HepG2 (cell line): ENCODE data around the gene KIF13A. TPM values are rescaled to one million over a fixed set of nuclear protein-coding genes. Genes with fewer than 3 reads are reported as not detected.

Source experiments
- ATAC-seq: fragments of 200-7000 bp; cut with Tn5 transposase; 3 replicates; pipeline ENCODE4 v1.9.1; 2020; ENCODE audit warnings: mild to moderate bottlenecking, moderate library complexity
- BruUV-seq: library from RNA; stranded (reverse); fragments of 400-500 nt; replicated peaks from 2 replicates; lab custom pipeline; 2021; lab: Mats Ljungman, UMichigan
- CTCF ChIA-PET: fragments of 300-600 bp; formaldehyde crosslinking; extraction: SDS; loops from one replicate; lab custom pipeline; 2021; ENCODE audit warnings: low total read pairs, inconsistent platforms, low intra/inter-chr PET ratio; lab: Yijun Ruan, JAX
- POLR2A ChIA-PET: fragments of 350-600 bp; sonication (Branson Sonifier 250); formaldehyde crosslinking; loops from one replicate; lab custom pipeline; 2020; ENCODE audit warnings: antibody characterized with exemption, inconsistent platforms; lab: Yijun Ruan, JAX
- DNase-seq: peaks from one replicate; pipeline ENCODE4 v3.0.0-alpha.2; 2015; ENCODE audit warnings: low spot score
- FAIRE-seq: peaks from 3 replicates; lab custom pipeline; 2011; peaks lifted over from hg19 to GRCh38; lab: Jason Lieb, UNC
- H2AFZ ChIP-seq: one replicate; pipeline ENCODE4 v1.6.1; 2011; ENCODE audit warnings: low read length, inconsistent platforms
- H3K27ac ChIP-seq: fragments of 300-600 bp; 3 replicates; pipeline ENCODE4 v1.8.0; 2011; ENCODE audit warnings: mixed run types, mild to moderate bottlenecking, mixed read lengths, low read length, inconsistent platforms; ENCODE audit not compliant: insufficient read depth; ENCODE audit errors: extremely low read length
- H3K27me3 ChIP-seq, 2 experiments: fragments of 200-600 bp in 1 of 2; 2 replicates in 1 of 2; 3 replicates in 1 of 2; pipeline versions ENCODE4 v1.6.0 to v1.8.0; 2011; ENCODE audit warnings: low read length in 2 of 2, mild to moderate bottlenecking in 2 of 2, moderate library complexity in 2 of 2, inconsistent platforms in 1 of 2; ENCODE audit not compliant: insufficient read depth in 2 of 2, control insufficient read depth in 1 of 2
- H3K36me3 ChIP-seq, 2 experiments: fragments of 200-600 bp in 1 of 2; replicated peaks in 1 of 2; 2 replicates in 1 of 2; 3 replicates in 1 of 2; pipeline versions ENCODE4 v1.5.1 to v1.8.0; 2011; ENCODE audit warnings: low read length in 2 of 2, inconsistent platforms in 1 of 2; ENCODE audit not compliant: insufficient read depth in 2 of 2, control insufficient read depth in 1 of 2
- H3K4me1 ChIP-seq: 2 replicates; pipeline ENCODE4 v1.5.1; 2012; ENCODE audit warnings: low read length, inconsistent platforms; ENCODE audit not compliant: insufficient read depth
- H3K4me2 ChIP-seq: 2 replicates; pipeline ENCODE4 v1.6.0; 2011; ENCODE audit warnings: low read depth, low read length, inconsistent platforms
- H3K4me3 ChIP-seq, 3 experiments: fragments of 200-600 bp in 1 of 3; sonication (generic), shearing (Covaris generic) in 1 of 3; replicated peaks in 1 of 3; 2 replicates each; pipeline ENCODE4 v1.5.1; 2011 to 2016; ENCODE audit warnings: low read length in 3 of 3, inconsistent platforms in 2 of 3, low read depth in 2 of 3, mild to moderate bottlenecking in 2 of 3, control low read depth in 1 of 3, mixed read lengths in 1 of 3; ENCODE audit not compliant: insufficient read depth in 1 of 3
- H3K79me2 ChIP-seq: one replicate; pipeline ENCODE4 v1.6.1; 2011; ENCODE audit warnings: low read length, inconsistent platforms; ENCODE audit not compliant: insufficient read depth
- H3K9ac ChIP-seq: 2 replicates; pipeline ENCODE4 v1.6.0; 2011; ENCODE audit warnings: mild to moderate bottlenecking, low read depth, low read length, inconsistent platforms; ENCODE audit not compliant: insufficient read depth
- H3K9me3 ChIP-seq: 2 replicates; pipeline ENCODE4 v1.5.1; 2012; ENCODE audit warnings: mild to moderate bottlenecking, low read length
- H4K20me1 ChIP-seq: 2 replicates; pipeline ENCODE4 v1.6.0; 2011; ENCODE audit warnings: inconsistent platforms, mild to moderate bottlenecking, low read length, moderate library complexity; ENCODE audit not compliant: insufficient read depth
- CEBPG ChIP-seq: IDR thresholded peaks from 2 replicates; pipeline ENCODE4 v1.6.1; 2016
- HMGXB3 ChIP-seq: sonication (generic); formaldehyde crosslinking; IDR thresholded peaks from 2 replicates; pipeline ENCODE4 v1.4.0; 2020; ENCODE audit warnings: missing genetic modification reagents, borderline replicate concordance
- HNF4A ChIP-seq: sonication (generic); formaldehyde crosslinking; IDR thresholded peaks from 2 replicates; pipeline ENCODE4 v1.4.0; 2020; ENCODE audit warnings: missing genetic modification reagents
- WGBS: methylation state at CpG from one replicate; pipeline ENCODE4 v1.1.6; 2017; ENCODE audit warnings: low lambda C conversion rate; 5-methylcytosine and 5-hydroxymethylcytosine counted together
- in situ Hi-C: cut with HindIII; loops from 2 replicates; pipeline ENCODE4 v1.10.0; 2017; ENCODE audit warnings: low pct_unique_long_range_greater_than_20kb; ENCODE audit not compliant: extremely low pct_ligation_motif_present
- intact Hi-C: fragments of 100-400 bp; cut with micrococcal nuclease; formaldehyde crosslinking; loops from one replicate; pipeline ENCODE4 v1.10.0; 2022; ENCODE audit not compliant: unreplicated experiment
- polyA plus RNA-seq, 8 experiments: library from polyadenylated mRNA; depleted of rRNA in 3 of 8; stranded (reverse) in 7 of 8; unstranded in 1 of 8; fragments of >200 nt; fragmentation: Illumina TruSeq in 4 of 8; extraction: Trizol in 4 of 8; gene quantifications; 2 replicates each; pipeline versions ENCODE4 v1.2.1 to v1.2.3, GENCODE V29; 2011 to 2016; ENCODE audit warnings: low read depth in 4 of 8, missing spikeins in 1 of 8, mixed read lengths in 1 of 8; ENCODE audit not compliant: insufficient read depth in 1 of 8
- total RNA-seq, 5 experiments: library from RNA; depleted of rRNA; stranded (reverse); fragments of >200 nt; fragmentation: Illumina TruSeq; extraction: Trizol; gene quantifications; 2 replicates each; pipeline ENCODE4 v1.2.3, GENCODE V29; 2016; ENCODE audit warnings: low read depth in 1 of 5

Gene KIF13A
- total and polyA plus RNA-seq, 2 of the 13 experiments (the other 11 are each of a cell fraction or from before 2014, with no cell fraction given), result 21.1 to 37.2 TPM

- POLR2A ChIA-PET, result interaction anchor here (2.1 kb wide), 1 partner anchor 12 kb away, joined by 8 read pairs; the partner anchor contains the start of gene KIF13A
- CTCF ChIA-PET, result no interaction called here
- in situ Hi-C loops, result no loop called here
Measured at GRCh38 chr6:17974570-17975368, 12.7 kb downstream of the KIF13A start.

More at GRCh38 chr6:17974570-17975368, 12.7 kb downstream of the KIF13A start:
- intact Hi-C loops, result no loop called here
- H2AFZ ChIP-seq, result no peak overlapping the region
- DNase-seq, result no peak
- H3K4me2 ChIP-seq, result no peak overlapping the region
- 96% methylated on average over 5 of the region's 5 CpGs for WGBS
- H3K79me2 ChIP-seq, result peaks cover 44% of the 10 kb centered on the region
- peaks cover 6% of the 10 kb centered on the region; the same call in 1 of the 2 replicates for H4K20me1 ChIP-seq
- no peak for FAIRE-seq
- peak; percentile 22; the same call in 1 of the 2 replicates for TF ChIP-seq CEBPG (CRISPR knock-in tag)
- TF ChIP-seq HMGXB3 (CRISPR knock-in tag), result no peak
- TF ChIP-seq HNF4A, result peak; percentile 49
- no peak overlapping the region for H3K27ac ChIP-seq
- no peaks in the 10 kb centered on the region for H3K27me3 ChIP-seq
- H3K9me3 ChIP-seq, result no peaks in the 10 kb centered on the region
- BruUV-seq, result no TSS peak
- H3K4me1 ChIP-seq, result peaks cover 11% of the 10 kb centered on the region
- H3K9ac ChIP-seq, result no peak overlapping the region
- ATAC-seq, result peak; percentile 54
- no peaks in the 10 kb centered on the region for H3K36me3 ChIP-seq
- H3K4me3 ChIP-seq, result no peak overlapping the region
